ENCODE data around the gene TRIM60.

DNA sequence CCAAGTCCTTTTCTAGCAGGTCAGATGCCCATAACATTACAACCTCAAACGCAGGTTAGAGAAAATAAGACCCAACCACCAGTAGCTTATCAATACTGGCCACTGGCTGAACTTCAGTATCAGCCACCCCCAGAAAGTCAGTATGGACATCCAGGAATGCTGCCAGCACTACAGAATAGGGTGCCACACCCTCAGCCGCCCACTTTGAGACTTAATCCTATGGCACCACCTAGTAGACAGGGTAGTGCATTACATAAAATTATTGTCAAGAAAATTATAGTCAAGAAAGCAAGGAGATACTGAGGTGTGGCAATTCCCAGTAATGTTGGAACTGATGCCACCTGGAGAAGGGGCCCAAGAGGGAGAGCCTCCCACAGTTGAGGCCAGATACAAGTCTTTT, 34.5 kb upstream of the TRIM60 start:
- TF ChIP-seq TAF1 (IDR thresholded peaks at IDR 0.05; ENCODE audit: borderline replicate concordance, insufficient read depth, low read length) = no peak
- no peak for TF ChIP-seq POLR2AphosphoS5 (IDR thresholded peaks at IDR 0.05; ENCODE audit: low read depth, low read length)
- TF ChIP-seq, protein P1, sequence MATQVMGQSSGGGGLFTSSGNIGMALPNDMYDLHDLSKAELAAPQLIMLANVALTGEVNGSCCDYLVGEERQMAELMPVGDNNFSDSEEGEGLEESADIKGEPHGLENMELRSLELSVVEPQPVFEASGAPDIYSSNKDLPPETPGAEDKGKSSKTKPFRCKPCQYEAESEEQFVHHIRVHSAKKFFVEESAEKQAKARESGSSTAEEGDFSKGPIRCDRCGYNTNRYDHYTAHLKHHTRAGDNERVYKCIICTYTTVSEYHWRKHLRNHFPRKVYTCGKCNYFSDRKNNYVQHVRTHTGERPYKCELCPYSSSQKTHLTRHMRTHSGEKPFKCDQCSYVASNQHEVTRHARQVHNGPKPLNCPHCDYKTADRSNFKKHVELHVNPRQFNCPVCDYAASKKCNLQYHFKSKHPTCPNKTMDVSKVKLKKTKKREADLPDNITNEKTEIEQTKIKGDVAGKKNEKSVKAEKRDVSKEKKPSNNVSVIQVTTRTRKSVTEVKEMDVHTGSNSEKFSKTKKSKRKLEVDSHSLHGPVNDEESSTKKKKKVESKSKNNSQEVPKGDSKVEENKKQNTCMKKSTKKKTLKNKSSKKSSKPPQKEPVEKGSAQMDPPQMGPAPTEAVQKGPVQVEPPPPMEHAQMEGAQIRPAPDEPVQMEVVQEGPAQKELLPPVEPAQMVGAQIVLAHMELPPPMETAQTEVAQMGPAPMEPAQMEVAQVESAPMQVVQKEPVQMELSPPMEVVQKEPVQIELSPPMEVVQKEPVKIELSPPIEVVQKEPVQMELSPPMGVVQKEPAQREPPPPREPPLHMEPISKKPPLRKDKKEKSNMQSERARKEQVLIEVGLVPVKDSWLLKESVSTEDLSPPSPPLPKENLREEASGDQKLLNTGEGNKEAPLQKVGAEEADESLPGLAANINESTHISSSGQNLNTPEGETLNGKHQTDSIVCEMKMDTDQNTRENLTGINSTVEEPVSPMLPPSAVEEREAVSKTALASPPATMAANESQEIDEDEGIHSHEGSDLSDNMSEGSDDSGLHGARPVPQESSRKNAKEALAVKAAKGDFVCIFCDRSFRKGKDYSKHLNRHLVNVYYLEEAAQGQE (IDR thresholded peaks at IDR 0.05; ENCODE audit: insufficient read depth in 1 of 2, low read depth in 2 of 2, low read length in 2 of 2) = no peak
- TF ChIP-seq SIN3A (IDR thresholded peaks at IDR 0.05; ENCODE audit: borderline replicate concordance, insufficient read depth, low read length) = no peak
- TF ChIP-seq FOXP2 (optimal IDR thresholded peaks at IDR 0.05; ENCODE audit: borderline replicate concordance, extremely low read depth, extremely low read length, insufficient read depth) = no peak

All from PFSK-1 (cell line).